OCI-LY1 (cell line): ENCODE results near the gene SLC25A39.

Experiments used
- CTCF ChIP-seq: fragments of 200-600 bp; sonication (generic), shearing (Covaris generic); IDR thresholded peaks from 2 replicates; pipeline ENCODE4 v1.5.1; 2017; ENCODE audit warnings: mild to moderate bottlenecking, antibody characterized with exemption, low read length, moderate library complexity, mixed read lengths
- EZH2 ChIP-seq: fragments of 200-600 bp; sonication (generic), shearing (Covaris generic); IDR thresholded peaks from 2 replicates; pipeline ENCODE4 v1.8.0; 2017; ENCODE audit warnings: borderline replicate concordance, mixed run types, mild to moderate bottlenecking, antibody characterized with exemption, low read length, moderate library complexity, mixed read lengths

- TF ChIP-seq CTCF (no peak), EZH2 (no peak)
Measured at GRCh38 chr17:44281570-44281969, 43.1 kb downstream of the SLC25A39 start.
